HCT116 (cell line): ENCODE data around the gene CDH10. TPM values are rescaled to one million over a fixed set of nuclear protein-coding genes. Genes with fewer than 3 reads are reported as not detected.

ENCODE experiments used
- ATAC-seq: fragments of 200-7000 bp; cut with Tn5 transposase; 2 replicates; pipeline ENCODE4 v1.9.1; 2020; ENCODE audit warnings: mild to moderate bottlenecking, moderate library complexity
- BruUV-seq: library from RNA; stranded (reverse); fragments of 400-500 nt; replicated peaks from 2 replicates; lab custom pipeline; 2021; lab: Mats Ljungman, UMichigan
- CTCF ChIA-PET: fragments of 300-600 bp; sonication (Branson Sonifier 250); formaldehyde crosslinking; loops from one replicate; lab custom pipeline; 2021; ENCODE audit warnings: antibody characterized with exemption; lab: Charles Lee
- POLR2A ChIA-PET: fragments of 300-600, 350-600 bp; sonication (Branson Sonifier 250); formaldehyde crosslinking; loops from one replicate; lab custom pipeline; 2021; ENCODE audit warnings: antibody characterized with exemption; lab: Charles Lee
- RAD21 ChIA-PET, 2 experiments: fragments of 300-600 bp; sonication (Branson Sonifier 250); formaldehyde crosslinking; loops; one replicate each; lab custom pipeline; 2023; ENCODE audit warnings: low total read pairs in 2 of 2; ENCODE audit not compliant: uncharacterized antibody in 2 of 2, unreplicated experiment in 2 of 2, low non-redundant PET in 1 of 2; lab: Charles Lee
- DNase-seq: peaks from one replicate; pipeline ENCODE4 v3.0.0-alpha.2; 2010; ENCODE audit warnings: low read depth, low spot score
- H2AFZ ChIP-seq: fragments of 200-600 bp; shearing (Covaris generic), sonication (generic); 2 replicates; pipeline ENCODE4 v1.6.1; 2017; ENCODE audit warnings: low read depth, mixed run types, mixed read lengths, antibody characterized with exemption, low read length; ENCODE audit not compliant: poor library complexity, severe bottlenecking
- H3K27ac ChIP-seq: 2 replicates; pipeline ENCODE4 v1.5.1; 2012; ENCODE audit warnings: low read depth, low read length
- H3K27me3 ChIP-seq: fragments of 200-600 bp; sonication (generic); 2 replicates; pipeline ENCODE4 v1.6.1; 2016; ENCODE audit warnings: mixed run types, low read length, mixed read lengths; ENCODE audit not compliant: insufficient read depth
- H3K36me3 ChIP-seq, 2 experiments: fragments of 200-500 bp in 1 of 2; fragments of 200-600 bp in 1 of 2; sonication (Bioruptor generic) in 1 of 2; sonication (generic) in 1 of 2; 2 replicates each; pipeline versions ENCODE4 v1.5.1 to v1.6.1; 2014 to 2016; ENCODE audit warnings: low read length in 2 of 2, inconsistent platforms in 1 of 2, mixed read lengths in 1 of 2, mixed run types in 1 of 2; ENCODE audit not compliant: insufficient read depth in 2 of 2, control insufficient read depth in 1 of 2
- H3K4me1 ChIP-seq, 2 experiments: fragments of 200-600 bp in 1 of 2; sonication (generic) in 1 of 2; 2 replicates each; pipeline versions ENCODE4 v1.5.1 to v1.6.1; 2012 to 2017; ENCODE audit warnings: low read length in 2 of 2, inconsistent platforms in 1 of 2, mild to moderate bottlenecking in 1 of 2, mixed read lengths in 1 of 2, mixed run types in 1 of 2, moderate library complexity in 1 of 2; ENCODE audit not compliant: insufficient read depth in 2 of 2, control insufficient read depth in 1 of 2
- H3K4me2 ChIP-seq: fragments of 200-600 bp; sonication (generic); 2 replicates; pipeline ENCODE4 v1.6.1; 2017; ENCODE audit warnings: mixed run types, low read length, mixed read lengths
- H3K4me3 ChIP-seq, 2 experiments: fragments of 200-600 bp in 1 of 2; sonication (generic) in 1 of 2; replicated peaks in 1 of 2; 2 replicates each; pipeline ENCODE4 v1.5.1; 2011 to 2016; ENCODE audit warnings: low read length in 2 of 2, control low read depth in 1 of 2, low read depth in 1 of 2, mild to moderate bottlenecking in 1 of 2, mixed read lengths in 1 of 2, mixed run types in 1 of 2
- H3K79me2 ChIP-seq: fragments of 200-600 bp; sonication (generic); 2 replicates; pipeline ENCODE4 v1.6.1; 2017; ENCODE audit warnings: mild to moderate bottlenecking, mixed run types, low read length, moderate library complexity, mixed read lengths; ENCODE audit not compliant: insufficient read depth
- H3K9ac ChIP-seq: fragments of 200-600 bp; sonication (generic); 2 replicates; pipeline ENCODE4 v1.6.1; 2016; ENCODE audit warnings: low read length, mixed read lengths
- H3K9me2 ChIP-seq: fragments of 200-600 bp; sonication (generic), shearing (Covaris generic); 2 replicates; pipeline ENCODE4 v1.6.1; 2017; ENCODE audit warnings: mixed run types, mild to moderate bottlenecking, moderate library complexity; ENCODE audit not compliant: insufficient read depth
- H3K9me3 ChIP-seq, 2 experiments: fragments of 200-500 bp in 1 of 2; fragments of 200-600 bp in 1 of 2; sonication (Bioruptor generic) in 1 of 2; sonication (generic) in 1 of 2; 2 replicates each; pipeline ENCODE4 v1.6.1; 2014 to 2017; ENCODE audit warnings: low read length in 2 of 2, mixed read lengths in 2 of 2, inconsistent platforms in 1 of 2, low read depth in 1 of 2, mild to moderate bottlenecking in 1 of 2, mixed run types in 1 of 2, moderate library complexity in 1 of 2; ENCODE audit not compliant: control insufficient read depth in 1 of 2, insufficient read depth in 1 of 2
- H4K20me1 ChIP-seq: fragments of 200-600 bp; sonication (generic), shearing (Covaris generic); 2 replicates; pipeline ENCODE4 v1.6.1; 2017; ENCODE audit warnings: mixed run types, mild to moderate bottlenecking, moderate library complexity; ENCODE audit not compliant: insufficient read depth
- ELF1 ChIP-seq: IDR thresholded peaks from 2 replicates; pipeline ENCODE4 v1.6.1; 2012; ENCODE audit warnings: low read depth, borderline replicate concordance
- POLR2AphosphoS5 ChIP-seq: IDR thresholded peaks from 2 replicates; pipeline ENCODE4 v1.6.1; 2011; ENCODE audit warnings: mild to moderate bottlenecking, low read depth, low read length, moderate library complexity
- RAD21 ChIP-seq: IDR thresholded peaks from 2 replicates; pipeline ENCODE4 v1.6.1; 2012; ENCODE audit warnings: low read depth, mild to moderate bottlenecking
- REST ChIP-seq: IDR thresholded peaks from 2 replicates; pipeline ENCODE4 v1.6.1; 2012; ENCODE audit warnings: low read depth
- SIN3A ChIP-seq: IDR thresholded peaks from 2 replicates; pipeline ENCODE4 v1.6.1; 2012; ENCODE audit warnings: low read depth
- SRF ChIP-seq: IDR thresholded peaks from 2 replicates; pipeline ENCODE4 v1.6.1; 2012; ENCODE audit warnings: low read depth
- intact Hi-C: fragments of 100-400 bp; cut with micrococcal nuclease; formaldehyde crosslinking; loops from 2 replicates; pipeline ENCODE4 v1.10.0; 2022
- total RNA-seq: library from RNA; stranded (reverse); gene quantifications from one replicate; pipeline ENCODE4 v1.2.1, GENCODE V29; 2021; ENCODE audit not compliant: unreplicated experiment
- TF ChIP-seq, protein P1 (sequence below): IDR thresholded peaks from 2 replicates; pipeline ENCODE4 v1.6.1; 2012

CDH10 gene
- total RNA-seq, 1 experiment from 2014 or later: not detected

- DNase-seq (no peak), ATAC-seq (no peak)
- BruUV-seq: no TSS peak
- Histone ChIP-seq H2AFZ (no peak overlapping the region), H3K27ac (no peak overlapping the region), H3K9ac (no peak overlapping the region), H3K27me3 (no peaks in the 10 kb centered on the region), H3K4me1 (no peaks in the 10 kb centered on the region), H3K9me2 (no peaks in the 10 kb centered on the region), H3K79me2 (no peaks in the 10 kb centered on the region), H3K36me3 (no peaks in the 10 kb centered on the region), H3K4me2 (no peak overlapping the region), H4K20me1 (no peaks in the 10 kb centered on the region), H3K9me3 (peaks cover 0 to 9% of the 10 kb centered on the region in 2 experiments; a peak in 3 of 4 replicates), H3K4me3 (no peak overlapping the region)
- CTCF ChIA-PET: no interaction called here
- RAD21 ChIA-PET: no interaction called here
- POLR2A ChIA-PET: no interaction called here
- TF ChIP-seq SIN3A: no peak
- no peak for TF ChIP-seq POLR2AphosphoS5
- TF ChIP-seq, protein P1, sequence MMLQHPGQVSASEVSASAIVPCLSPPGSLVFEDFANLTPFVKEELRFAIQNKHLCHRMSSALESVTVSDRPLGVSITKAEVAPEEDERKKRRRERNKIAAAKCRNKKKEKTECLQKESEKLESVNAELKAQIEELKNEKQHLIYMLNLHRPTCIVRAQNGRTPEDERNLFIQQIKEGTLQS: no peak
- no peak for TF ChIP-seq RAD21
- TF ChIP-seq REST: no peak
- no peak for TF ChIP-seq ELF1
- no peak for TF ChIP-seq SRF
- intact Hi-C loops: no loop called here
Measured at GRCh38 chr5:24496268-24496667, 148.5 kb downstream of the CDH10 start.
